Hindlimb muscle (tissue), 1 donor: ENCODE results near the gene ARL5B. TPM values are rescaled to one million over a fixed set of nuclear protein-coding genes. Genes with fewer than 3 reads are reported as not detected.
"Not testable (repeated sequence)": the region's sequence is repeated elsewhere in the genome, so short reads cannot be mapped to it uniquely, and the experiment has no call there.

Source experiments
- DNase-seq: peaks from one replicate; pipeline ENCODE4 v3.0.0-alpha.2; 2013
- polyA plus RNA-seq: library from polyadenylated mRNA; unstranded; fragments of 120-200 nt; gene quantifications from one replicate; pipeline ENCODE4 v1.2.1, GENCODE V29; 2013; ENCODE audit not compliant: insufficient read length

Gene ARL5B
- 18.7 TPM for polyA plus RNA-seq

- peak; percentile 98 for DNase-seq
These were observed at the start of gene ARL5B for GRCh38 chr10:18659125-18659818. ARL5B (plus strand) TSS chr10:18659431; CDS start chr10:18659638, 207 bp downstream.

- no peak for DNase-seq
These were observed 48.7 kb upstream of the ARL5B start for GRCh38 chr10:18610517-18610916.

- DNase-seq = no peak
These were observed 48.1 kb upstream of the ARL5B start for GRCh38 chr10:18611168-18611567.

GRCh38 chr10:18615618-18616017 lies 43.6 kb upstream of the ARL5B start:
- no peak for DNase-seq

- DNase-seq = no peak
These were observed 42.9 kb upstream of the ARL5B start for GRCh38 chr10:18616337-18616736.

GRCh38 chr10:18619016-18619415 lies 40.2 kb upstream of the ARL5B start:
- DNase-seq = no peak

- DNase-seq = no peak
These were observed 38.4 kb upstream of the ARL5B start for GRCh38 chr10:18620856-18621255.

- DNase-seq = not testable (repeated sequence)
These were observed 35.6 kb upstream of the ARL5B start for GRCh38 chr10:18623671-18624070.

GRCh38 chr10:18625886-18626285 lies 33.3 kb upstream of the ARL5B start:
- no peak for DNase-seq

- DNase-seq = peak; percentile 40
These were observed 31.7 kb upstream of the ARL5B start for GRCh38 chr10:18627452-18628018.

GRCh38 chr10:18632500-18632899 lies 26.7 kb upstream of the ARL5B start:
- not testable (repeated sequence) for DNase-seq

GRCh38 chr10:18635995-18636394 lies 23.2 kb upstream of the ARL5B start:
- no peak for DNase-seq

- not testable (repeated sequence) for DNase-seq
These were observed 21.8 kb upstream of the ARL5B start for GRCh38 chr10:18637400-18637799.

- DNase-seq = not testable (repeated sequence)
These were observed 19.5 kb upstream of the ARL5B start for GRCh38 chr10:18639719-18640118.

- no peak for DNase-seq
These were observed 12.1 kb upstream of the ARL5B start for GRCh38 chr10:18647151-18647550.

- no peak for DNase-seq
These were observed 11.3 kb upstream of the ARL5B start for GRCh38 chr10:18647945-18648344.

GRCh38 chr10:18649364-18649959 lies 9.8 kb upstream of the ARL5B start:
- DNase-seq = no peak

- DNase-seq = no peak
These were observed 8.7 kb upstream of the ARL5B start for GRCh38 chr10:18650404-18650997.

GRCh38 chr10:18651324-18652007 lies 7.8 kb upstream of the ARL5B start, which contains the start of gene NSUN6:
NSUN6 (minus strand) TSS chr10:18651587; CDS start chr10:18651203, 384 bp downstream.
- peak; percentile 95 for DNase-seq

- no peak for DNase-seq
These were observed 6.1 kb upstream of the ARL5B start for GRCh38 chr10:18653112-18653511.

GRCh38 chr10:18656724-18657123 lies 2.5 kb upstream of the ARL5B start:
- DNase-seq = no peak

- peak; percentile 49 for DNase-seq
These were observed 733 bp upstream of the ARL5B start for GRCh38 chr10:18658271-18659124.
